Measurements from ENCODE around the gene KIAA0930.

DNA sequence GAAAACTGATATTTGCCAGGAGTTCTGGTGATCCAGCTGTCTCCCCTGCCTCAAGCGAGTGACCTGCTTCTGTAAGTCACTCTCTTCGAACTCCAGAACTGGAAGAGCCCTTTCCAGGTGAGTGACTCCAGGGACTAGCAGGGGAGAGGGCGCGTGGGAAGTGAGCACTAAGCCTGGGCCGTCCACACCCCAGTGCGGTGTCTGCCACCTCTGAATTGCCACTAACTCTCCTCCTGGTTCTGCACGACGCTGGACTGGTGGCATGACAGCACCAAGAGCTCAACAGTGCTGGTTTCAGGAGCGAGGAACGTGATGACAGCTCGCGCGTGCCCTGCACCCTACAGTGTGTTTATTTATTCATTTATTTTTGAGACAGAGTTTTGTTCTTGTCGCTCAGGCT is 22.9 kb downstream of the KIAA0930 start:
- TF ChIP-seq, protein P1, sequence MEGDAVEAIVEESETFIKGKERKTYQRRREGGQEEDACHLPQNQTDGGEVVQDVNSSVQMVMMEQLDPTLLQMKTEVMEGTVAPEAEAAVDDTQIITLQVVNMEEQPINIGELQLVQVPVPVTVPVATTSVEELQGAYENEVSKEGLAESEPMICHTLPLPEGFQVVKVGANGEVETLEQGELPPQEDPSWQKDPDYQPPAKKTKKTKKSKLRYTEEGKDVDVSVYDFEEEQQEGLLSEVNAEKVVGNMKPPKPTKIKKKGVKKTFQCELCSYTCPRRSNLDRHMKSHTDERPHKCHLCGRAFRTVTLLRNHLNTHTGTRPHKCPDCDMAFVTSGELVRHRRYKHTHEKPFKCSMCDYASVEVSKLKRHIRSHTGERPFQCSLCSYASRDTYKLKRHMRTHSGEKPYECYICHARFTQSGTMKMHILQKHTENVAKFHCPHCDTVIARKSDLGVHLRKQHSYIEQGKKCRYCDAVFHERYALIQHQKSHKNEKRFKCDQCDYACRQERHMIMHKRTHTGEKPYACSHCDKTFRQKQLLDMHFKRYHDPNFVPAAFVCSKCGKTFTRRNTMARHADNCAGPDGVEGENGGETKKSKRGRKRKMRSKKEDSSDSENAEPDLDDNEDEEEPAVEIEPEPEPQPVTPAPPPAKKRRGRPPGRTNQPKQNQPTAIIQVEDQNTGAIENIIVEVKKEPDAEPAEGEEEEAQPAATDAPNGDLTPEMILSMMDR (IDR thresholded peaks at IDR 0.05), result no peak
- no peak for TF ChIP-seq GATA2 (CRISPR knock-in tag; IDR thresholded peaks at IDR 0.05)
